Activated CD4-positive, alpha-beta T cell treated with anti-CD3 and anti-CD28 coated beads for 36 hours (primary cell): ENCODE data around the gene STRC. TPM values are rescaled to one million over a fixed set of nuclear protein-coding genes. Genes with fewer than 3 reads are reported as not detected.
"Not testable (repeated sequence)": the region's sequence is repeated elsewhere in the genome, so short reads cannot be mapped to it uniquely, and the experiment has no call there.

ENCODE experiments used
- ATAC-seq: fragments of 200-7000 bp; cut with Tn5 transposase; one replicate; pipeline ENCODE4 v1.10.0; 2021; ENCODE audit warnings: mild to moderate bottlenecking, moderate library complexity
- CTCF ChIA-PET: fragments of 350-600 bp; sonication (Branson Sonifier 250); formaldehyde crosslinking; loops from one replicate; lab custom pipeline; 2021; ENCODE audit warnings: antibody characterized with exemption; lab: Charles Lee
- POLR2A ChIA-PET: fragments of 350-600 bp; sonication (Branson Sonifier 250); formaldehyde crosslinking; loops from one replicate; lab custom pipeline; 2021; ENCODE audit warnings: antibody characterized with exemption, inconsistent platforms; lab: Charles Lee
- DNase-seq: peaks from one replicate; pipeline ENCODE4 v3.0.0-alpha.2; 2020
- H3K27ac Mint-ChIP-seq: one replicate; pipeline ENCODE4 v1.8.0; 2021; ENCODE audit warnings: mixed read lengths
- H3K27me3 Mint-ChIP-seq: one replicate; pipeline ENCODE4 v1.8.0; 2021; ENCODE audit warnings: mixed read lengths
- H3K36me3 Mint-ChIP-seq: one replicate; pipeline ENCODE4 v1.8.0; 2021; ENCODE audit warnings: low read depth, mixed read lengths
- H3K4me1 Mint-ChIP-seq: one replicate; pipeline ENCODE4 v1.8.0; 2021; ENCODE audit warnings: mixed read lengths
- H3K4me3 Mint-ChIP-seq: one replicate; pipeline ENCODE4 v1.8.0; 2021; ENCODE audit warnings: mild to moderate bottlenecking, moderate library complexity, mixed read lengths
- H3K9me3 Mint-ChIP-seq: one replicate; pipeline ENCODE4 v1.8.0; 2021; ENCODE audit warnings: low read depth, mixed read lengths
- intact Hi-C, 2 experiments: fragments of 100-400 bp; cut with DNase I in 1 of 2; cut with micrococcal nuclease in 1 of 2; formaldehyde crosslinking; loops; one replicate each; pipeline versions ENCODE4 v1.14.2 to v1.15.1; 2022 to 2024; cut with DNase I, micrococcal nuclease
- total RNA-seq, 2 experiments: library from RNA; stranded (reverse); gene quantifications; one replicate each; pipeline ENCODE4 v1.2.3, GENCODE V29; 2021

The STRC gene
- 1 to 10 TPM in 1 of 2 experiments, under 1 TPM in 1; 0.66 to 1.0 TPM for total RNA-seq

GRCh38 chr15:43618700-43619099 lies at the start of gene STRC:
Gene STRC, minus strand, starts transcription at chr15:43618800. Its CDS starts 78 bp downstream, at chr15:43618722.
- POLR2A ChIA-PET, intact Hi-C loops, DNase-seq, H3K36me3 Mint-ChIP-seq, H3K27me3 Mint-ChIP-seq, H3K4me3 Mint-ChIP-seq, H3K27ac Mint-ChIP-seq, H3K4me1 Mint-ChIP-seq, ATAC-seq, CTCF ChIA-PET, H3K9me3 Mint-ChIP-seq: not testable (repeated sequence)

DNA sequence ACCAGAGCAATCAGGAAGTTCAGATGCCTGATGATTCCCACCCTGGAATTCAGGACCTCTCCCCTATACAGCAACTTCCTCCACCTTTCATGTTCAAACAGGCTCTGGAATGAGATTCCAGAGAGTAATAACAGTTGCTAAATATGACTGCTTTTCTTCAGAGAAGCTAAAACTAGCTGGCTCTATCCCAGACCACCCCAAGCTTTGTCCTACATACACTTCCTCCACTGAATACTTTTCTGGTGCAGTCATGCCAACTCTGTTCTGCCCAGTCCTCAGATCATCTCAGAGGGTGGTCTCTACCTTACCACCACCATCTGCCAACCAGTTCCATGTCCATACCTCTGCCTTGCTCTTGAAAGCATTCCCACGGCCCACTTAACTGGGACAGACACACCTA lies 47.6 kb upstream of the STRC start:
- intact Hi-C loops, CTCF ChIA-PET, H3K36me3 Mint-ChIP-seq, ATAC-seq, H3K4me3 Mint-ChIP-seq, H3K27me3 Mint-ChIP-seq, H3K4me1 Mint-ChIP-seq, DNase-seq, H3K9me3 Mint-ChIP-seq, POLR2A ChIA-PET, H3K27ac Mint-ChIP-seq: not testable (repeated sequence)

GRCh38 chr15:43663333-43663732 lies 44.7 kb upstream of the STRC start:
- POLR2A ChIA-PET, H3K4me3 Mint-ChIP-seq, DNase-seq, H3K9me3 Mint-ChIP-seq, H3K36me3 Mint-ChIP-seq, H3K27ac Mint-ChIP-seq, H3K4me1 Mint-ChIP-seq, CTCF ChIA-PET, H3K27me3 Mint-ChIP-seq, ATAC-seq, intact Hi-C loops: not testable (repeated sequence)

DNA sequence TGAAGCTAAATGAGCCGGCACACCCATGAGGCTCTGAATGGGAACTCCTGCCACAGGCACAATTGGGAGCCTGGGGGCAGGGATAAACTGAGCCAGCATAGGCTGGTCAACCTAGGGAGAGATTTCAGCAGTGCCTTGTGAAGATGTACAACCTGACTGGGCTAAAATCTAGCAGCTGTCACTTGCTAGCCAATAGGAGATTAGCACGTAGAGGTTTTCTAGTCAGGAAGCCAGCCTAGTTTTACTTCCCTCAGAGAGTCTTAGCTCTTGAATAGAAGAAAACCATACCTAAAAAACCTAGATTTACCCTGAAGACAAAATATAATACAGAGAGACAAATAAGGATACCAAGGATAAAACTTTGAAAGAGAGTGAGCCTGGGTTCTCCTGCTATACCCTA lies 43.7 kb upstream of the STRC start:
- H3K27me3 Mint-ChIP-seq, POLR2A ChIA-PET, intact Hi-C loops, DNase-seq, H3K36me3 Mint-ChIP-seq, H3K4me1 Mint-ChIP-seq, H3K27ac Mint-ChIP-seq, H3K4me3 Mint-ChIP-seq, CTCF ChIA-PET, ATAC-seq, H3K9me3 Mint-ChIP-seq: not testable (repeated sequence)

DNA sequence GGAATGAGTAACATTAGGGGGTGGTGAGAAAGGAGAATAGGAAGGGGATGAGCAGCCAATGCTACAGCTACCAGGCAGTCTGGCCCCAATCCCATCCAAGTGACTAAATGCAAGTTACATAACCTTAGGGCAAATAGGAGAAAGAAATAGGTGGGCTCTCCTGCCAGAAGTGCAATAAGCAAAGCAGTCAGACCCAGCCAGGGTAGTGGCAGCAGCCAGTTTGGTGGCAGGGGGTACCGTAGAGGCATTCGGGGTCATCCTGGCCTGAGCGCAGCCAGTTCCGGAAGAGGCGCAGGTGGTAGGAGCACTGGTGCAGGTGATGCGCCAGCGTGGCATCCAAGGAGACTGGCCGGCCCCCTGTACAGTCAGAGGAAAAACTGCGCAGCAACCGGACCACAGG lies 41.1 kb upstream of the STRC start:
- H3K4me3 Mint-ChIP-seq, POLR2A ChIA-PET, CTCF ChIA-PET, H3K27ac Mint-ChIP-seq, intact Hi-C loops, H3K27me3 Mint-ChIP-seq, DNase-seq, H3K4me1 Mint-ChIP-seq, ATAC-seq, H3K9me3 Mint-ChIP-seq, H3K36me3 Mint-ChIP-seq: not testable (repeated sequence)

GRCh38 chr15:43649430-43649926 lies 30.9 kb upstream of the STRC start:
- DNase-seq, POLR2A ChIA-PET, ATAC-seq, H3K4me1 Mint-ChIP-seq, intact Hi-C loops, H3K27me3 Mint-ChIP-seq, CTCF ChIA-PET, H3K9me3 Mint-ChIP-seq, H3K4me3 Mint-ChIP-seq, H3K27ac Mint-ChIP-seq: not testable (repeated sequence)
- peaks cover 10% of the 10 kb centered on the region for H3K36me3 Mint-ChIP-seq

- Mint-ChIP-seq H3K4me3 (no peak within 1 kb of the TSS), H3K4me1 (no peaks in the 10 kb centered on the region), H3K27me3 (peaks cover 6% of the 10 kb centered on the region), H3K36me3 (peaks cover 10% of the 10 kb centered on the region), H3K9me3 (no peaks in the 10 kb centered on the region), H3K27ac (no peak within 1 kb of the TSS)
- intact Hi-C loops, result no loop called here
- peak; percentile 51 for ATAC-seq
- CTCF ChIA-PET, result no interaction called here
- POLR2A ChIA-PET, result no interaction called here
- DNase-seq, result peak; percentile 7
Observed at GRCh38 chr15:43648649-43649429, 30.2 kb upstream of the STRC start, which contains the start of gene CATSPER2. Gene CATSPER2, minus strand, starts transcription at chr15:43648844. Its CDS starts 783 bp downstream, at chr15:43648061.

- H3K27me3 Mint-ChIP-seq, ATAC-seq, H3K27ac Mint-ChIP-seq, CTCF ChIA-PET, H3K4me1 Mint-ChIP-seq, H3K4me3 Mint-ChIP-seq, intact Hi-C loops, DNase-seq, H3K36me3 Mint-ChIP-seq, POLR2A ChIA-PET, H3K9me3 Mint-ChIP-seq: not testable (repeated sequence)
Observed at GRCh38 chr15:43638464-43639204, 20.0 kb upstream of the STRC start.

DNA sequence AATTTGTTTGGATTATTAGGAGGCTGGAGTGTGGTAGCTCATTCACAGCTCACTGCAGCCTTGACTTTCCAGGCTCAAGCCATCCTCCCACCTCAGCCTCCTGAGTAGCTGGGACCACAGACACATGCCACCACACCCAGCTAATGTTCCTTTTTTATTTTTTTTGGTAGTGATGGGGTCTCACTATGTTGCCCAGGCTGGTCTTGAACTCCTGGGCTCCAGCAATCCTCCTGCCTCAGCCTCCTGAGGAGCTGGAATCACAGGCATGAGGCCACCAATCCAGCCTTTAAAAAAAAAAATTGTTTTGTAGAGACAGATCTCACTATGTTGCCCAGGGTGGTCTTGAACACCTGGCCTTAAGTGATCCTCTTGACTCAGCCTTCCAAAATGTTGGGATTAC lies 8.3 kb upstream of the STRC start:
- H3K36me3 Mint-ChIP-seq, DNase-seq, H3K4me1 Mint-ChIP-seq, POLR2A ChIA-PET, ATAC-seq, H3K4me3 Mint-ChIP-seq, H3K27me3 Mint-ChIP-seq, H3K9me3 Mint-ChIP-seq, CTCF ChIA-PET, H3K27ac Mint-ChIP-seq, intact Hi-C loops: not testable (repeated sequence)

DNA sequence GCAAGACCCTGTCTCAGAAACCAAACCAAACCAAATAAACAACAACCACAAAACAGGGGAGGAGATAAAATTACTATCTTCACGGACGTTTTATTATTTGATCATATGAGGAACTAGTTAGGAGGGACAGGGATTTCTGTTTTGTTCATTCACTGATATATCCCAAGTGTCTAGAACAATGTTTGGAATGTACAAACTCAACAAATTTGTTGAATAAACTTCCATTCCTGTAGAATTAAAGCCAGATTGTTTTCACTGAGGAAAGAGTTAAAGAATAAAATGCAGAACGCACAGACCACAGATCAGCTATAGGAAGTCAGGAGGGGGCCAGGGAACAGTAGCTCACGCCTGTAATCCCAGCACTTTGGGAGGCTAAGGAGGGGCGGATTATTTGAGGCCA lies 6.5 kb upstream of the STRC start:
- Mint-ChIP-seq H3K36me3 (no peaks in the 10 kb centered on the region), H3K9me3 (no peaks in the 10 kb centered on the region), H3K27ac (no peak overlapping the region), H3K4me3 (no peak overlapping the region), H3K4me1 (no peaks in the 10 kb centered on the region), H3K27me3 (peaks cover 2% of the 10 kb centered on the region)
- DNase-seq (no peak), ATAC-seq (no peak)
- POLR2A ChIA-PET, result no interaction called here
- intact Hi-C loops, result no loop called here
- CTCF ChIA-PET, result interaction anchor here (0.6 to 0.8 kb wide), 2 partner anchors 81 to 411 kb away, joined by 3 read pairs; no protein-coding TSS in a partner anchor

DNA sequence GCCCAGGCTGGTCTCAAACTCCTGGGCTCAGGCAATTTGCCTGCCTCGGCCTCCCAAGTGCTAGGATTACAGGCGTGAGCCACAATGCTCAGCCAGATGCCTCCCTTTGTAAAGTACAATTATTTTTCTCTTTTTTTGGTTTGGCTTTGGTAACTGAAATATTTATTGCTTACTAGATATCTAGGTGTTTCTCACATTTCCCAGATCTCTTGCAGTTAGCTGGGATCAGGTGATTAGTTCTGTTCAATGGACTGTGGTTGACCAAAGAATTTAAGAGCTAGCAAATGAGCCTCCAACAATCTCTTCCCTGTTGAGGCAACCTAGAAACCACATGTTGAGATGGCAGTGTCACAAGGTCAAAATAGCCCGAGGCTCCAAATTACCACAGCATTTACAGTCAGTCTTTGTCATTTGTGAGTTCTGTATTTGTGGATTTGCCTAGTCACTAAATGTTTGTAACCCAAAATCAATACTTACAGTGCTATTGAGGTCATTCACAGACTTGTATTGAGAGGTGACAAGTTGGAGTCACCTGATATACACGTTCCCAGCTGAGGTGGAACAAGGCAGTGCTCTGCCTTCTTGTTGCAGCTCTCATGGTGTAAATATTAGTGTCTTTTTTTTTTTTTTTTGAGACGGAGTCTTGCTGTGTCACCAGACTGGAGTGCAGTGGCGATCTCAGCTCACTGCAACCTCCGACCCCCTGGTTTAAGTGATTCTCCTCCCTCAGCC lies 3.6 kb upstream of the STRC start:
- H3K27me3 Mint-ChIP-seq, H3K36me3 Mint-ChIP-seq, H3K4me3 Mint-ChIP-seq, DNase-seq, ATAC-seq, CTCF ChIA-PET, H3K4me1 Mint-ChIP-seq, POLR2A ChIA-PET, intact Hi-C loops, H3K27ac Mint-ChIP-seq, H3K9me3 Mint-ChIP-seq: not testable (repeated sequence)
